ENCODE data around the gene PLPP2.

- TF ChIP-seq, protein P1, sequence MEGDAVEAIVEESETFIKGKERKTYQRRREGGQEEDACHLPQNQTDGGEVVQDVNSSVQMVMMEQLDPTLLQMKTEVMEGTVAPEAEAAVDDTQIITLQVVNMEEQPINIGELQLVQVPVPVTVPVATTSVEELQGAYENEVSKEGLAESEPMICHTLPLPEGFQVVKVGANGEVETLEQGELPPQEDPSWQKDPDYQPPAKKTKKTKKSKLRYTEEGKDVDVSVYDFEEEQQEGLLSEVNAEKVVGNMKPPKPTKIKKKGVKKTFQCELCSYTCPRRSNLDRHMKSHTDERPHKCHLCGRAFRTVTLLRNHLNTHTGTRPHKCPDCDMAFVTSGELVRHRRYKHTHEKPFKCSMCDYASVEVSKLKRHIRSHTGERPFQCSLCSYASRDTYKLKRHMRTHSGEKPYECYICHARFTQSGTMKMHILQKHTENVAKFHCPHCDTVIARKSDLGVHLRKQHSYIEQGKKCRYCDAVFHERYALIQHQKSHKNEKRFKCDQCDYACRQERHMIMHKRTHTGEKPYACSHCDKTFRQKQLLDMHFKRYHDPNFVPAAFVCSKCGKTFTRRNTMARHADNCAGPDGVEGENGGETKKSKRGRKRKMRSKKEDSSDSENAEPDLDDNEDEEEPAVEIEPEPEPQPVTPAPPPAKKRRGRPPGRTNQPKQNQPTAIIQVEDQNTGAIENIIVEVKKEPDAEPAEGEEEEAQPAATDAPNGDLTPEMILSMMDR (conservative IDR thresholded peaks at IDR 0.05) = no peak
- no peak for TF ChIP-seq EZH2 (IDR thresholded peaks at IDR 0.05; ENCODE audit: low read depth)
These were observed 18.0 kb upstream of the PLPP2 start for GRCh38 chr19:309206-309565.

Data from PC-9 (cell line).